ENCODE data around the gene MELTF. TPM values are rescaled to one million over a fixed set of nuclear protein-coding genes. Genes with fewer than 3 reads are reported as not detected.
A peak's percentile ranks its signal among the peaks of the same experiment; 100 is the strongest.

Gene MELTF
- total RNA-seq, 1 donor from 2014 or later, result 21.6 TPM

DNA sequence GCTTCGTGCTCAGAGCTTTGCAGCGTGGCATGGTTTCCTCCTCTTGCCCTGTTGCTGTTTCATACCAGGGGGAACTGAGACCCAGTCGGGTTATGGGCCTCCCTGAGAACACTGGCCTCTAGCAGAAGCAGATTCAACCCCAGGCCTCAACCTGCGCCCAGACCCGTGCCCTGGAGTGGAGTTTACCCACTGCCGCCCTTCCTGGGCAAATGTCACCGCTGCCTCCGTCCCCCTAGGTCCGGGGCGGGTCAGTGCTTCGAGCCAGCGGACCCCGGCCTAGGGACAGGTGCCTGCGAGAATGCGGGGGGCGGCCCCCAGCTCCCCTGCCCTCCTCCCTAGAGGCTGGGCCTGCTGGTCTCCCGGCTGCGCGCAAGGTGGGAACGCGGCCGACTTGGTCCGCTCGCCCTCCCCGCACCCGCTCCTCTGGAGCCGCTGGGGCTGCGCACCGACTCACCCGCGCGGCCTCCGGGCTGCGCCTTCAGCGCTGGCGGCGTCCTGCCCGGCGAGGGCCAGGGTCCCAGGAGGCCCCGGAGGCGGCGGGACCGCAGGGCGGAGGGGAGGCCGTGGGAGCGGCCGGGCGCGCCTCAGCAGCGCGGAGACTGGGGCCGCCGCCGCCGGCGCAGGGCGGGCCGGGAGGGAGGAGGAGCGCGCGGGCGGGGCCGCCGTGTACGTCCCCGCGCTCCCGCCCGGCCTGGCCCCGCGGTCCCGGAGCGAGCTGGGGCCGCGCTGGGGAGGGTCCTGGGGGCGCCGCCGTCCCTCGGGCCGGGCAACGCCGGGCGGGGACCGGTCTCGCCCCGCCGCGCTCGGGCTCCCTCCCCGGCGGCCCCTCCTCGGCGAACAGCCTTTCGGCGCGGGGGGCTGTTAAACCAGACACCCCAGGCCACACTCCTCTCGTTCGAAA is 61.1 kb downstream of the MELTF start, which contains the start of gene PIGZ:
TSS of gene PIGZ (minus strand) at position 601 of the 901 bp plus-strand sequence. CDS start 16,802 bp downstream, outside the sequence.
- Histone ChIP-seq H3K4me1 (peaks cover 0 to 3% of the 10 kb centered on the region in 2 donors), H3K27me3 (no peaks in the 10 kb centered on the region), H3K4me3 (peak within 1 kb of the TSS; percentile 89 to 92), H3K9me3 (no peaks in the 10 kb centered on the region), H3K36me3 (no peaks in the 10 kb centered on the region), H3K27ac (peak within 1 kb of the TSS; percentile 70 to 73)
- DNase-seq (ENCODE audit: low spot score in 2 of 2), result no peak
- TF ChIP-seq, protein P1, sequence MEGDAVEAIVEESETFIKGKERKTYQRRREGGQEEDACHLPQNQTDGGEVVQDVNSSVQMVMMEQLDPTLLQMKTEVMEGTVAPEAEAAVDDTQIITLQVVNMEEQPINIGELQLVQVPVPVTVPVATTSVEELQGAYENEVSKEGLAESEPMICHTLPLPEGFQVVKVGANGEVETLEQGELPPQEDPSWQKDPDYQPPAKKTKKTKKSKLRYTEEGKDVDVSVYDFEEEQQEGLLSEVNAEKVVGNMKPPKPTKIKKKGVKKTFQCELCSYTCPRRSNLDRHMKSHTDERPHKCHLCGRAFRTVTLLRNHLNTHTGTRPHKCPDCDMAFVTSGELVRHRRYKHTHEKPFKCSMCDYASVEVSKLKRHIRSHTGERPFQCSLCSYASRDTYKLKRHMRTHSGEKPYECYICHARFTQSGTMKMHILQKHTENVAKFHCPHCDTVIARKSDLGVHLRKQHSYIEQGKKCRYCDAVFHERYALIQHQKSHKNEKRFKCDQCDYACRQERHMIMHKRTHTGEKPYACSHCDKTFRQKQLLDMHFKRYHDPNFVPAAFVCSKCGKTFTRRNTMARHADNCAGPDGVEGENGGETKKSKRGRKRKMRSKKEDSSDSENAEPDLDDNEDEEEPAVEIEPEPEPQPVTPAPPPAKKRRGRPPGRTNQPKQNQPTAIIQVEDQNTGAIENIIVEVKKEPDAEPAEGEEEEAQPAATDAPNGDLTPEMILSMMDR (IDR thresholded peaks at IDR 0.05), result no peak
- intact Hi-C loops (cut with DNase I), result loop anchor here (2.0 to 10.0 kb wide), 3 partner anchors 26 to 586 kb away; partner anchors contain the start of genes BDH1 and NCBP2

DNA sequence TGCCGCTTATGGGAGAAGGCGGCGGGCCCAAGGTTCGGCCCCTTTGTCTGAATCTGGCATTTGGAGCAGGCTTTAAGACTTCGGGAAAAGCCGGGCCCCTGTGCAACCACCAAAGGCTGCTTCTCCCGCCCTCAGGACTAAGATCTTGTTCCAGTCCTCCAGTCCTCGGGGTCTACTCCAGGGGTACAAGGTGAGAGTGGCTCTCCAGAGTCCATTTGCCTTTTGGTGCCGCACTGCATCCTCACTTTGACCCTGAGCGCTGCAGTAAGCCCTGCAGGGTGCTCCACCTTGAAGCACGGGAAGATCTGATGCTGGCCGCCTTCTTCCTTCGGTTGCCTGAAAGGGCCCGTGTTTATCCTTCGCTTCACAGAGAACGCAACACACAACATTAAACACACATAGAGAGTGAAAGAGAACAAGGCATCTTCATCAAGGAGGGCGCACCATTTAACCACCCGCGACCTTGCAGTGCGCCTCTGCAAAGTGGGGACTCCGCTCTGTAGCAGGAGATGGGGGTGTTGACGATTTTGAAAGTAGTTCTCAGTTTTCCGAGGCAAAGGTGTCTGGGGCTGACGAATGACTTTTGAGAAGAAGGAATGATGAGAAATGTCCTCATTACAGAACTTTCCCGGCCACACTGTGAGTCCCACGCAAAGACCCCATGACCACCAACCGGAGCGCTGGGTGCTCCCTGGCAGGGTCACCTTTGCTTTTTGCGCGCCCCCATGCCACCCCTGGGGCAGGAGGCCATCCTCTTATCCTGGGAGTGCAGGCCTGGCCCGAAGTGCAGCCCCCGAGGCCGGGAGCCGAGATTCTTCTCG is 62.0 kb downstream of the MELTF start:
- no peak for DNase-seq (ENCODE audit: low spot score in 2 of 2)
- Histone ChIP-seq H3K4me1 (peaks cover 0 to 3% of the 10 kb centered on the region in 2 donors), H3K27me3 (no peaks in the 10 kb centered on the region), H3K36me3 (no peaks in the 10 kb centered on the region), H3K9me3 (no peaks in the 10 kb centered on the region), H3K4me3 (peak overlapping the region; percentile 89 to 92), H3K27ac (no peak overlapping the region)
- TF ChIP-seq, protein P1 (IDR thresholded peaks at IDR 0.05), result no peak
- intact Hi-C loops (cut with DNase I), result loop anchor here (2.0 to 10.0 kb wide), 3 partner anchors 25 to 587 kb away; partner anchors contain the start of genes BDH1 and NCBP2

DNA sequence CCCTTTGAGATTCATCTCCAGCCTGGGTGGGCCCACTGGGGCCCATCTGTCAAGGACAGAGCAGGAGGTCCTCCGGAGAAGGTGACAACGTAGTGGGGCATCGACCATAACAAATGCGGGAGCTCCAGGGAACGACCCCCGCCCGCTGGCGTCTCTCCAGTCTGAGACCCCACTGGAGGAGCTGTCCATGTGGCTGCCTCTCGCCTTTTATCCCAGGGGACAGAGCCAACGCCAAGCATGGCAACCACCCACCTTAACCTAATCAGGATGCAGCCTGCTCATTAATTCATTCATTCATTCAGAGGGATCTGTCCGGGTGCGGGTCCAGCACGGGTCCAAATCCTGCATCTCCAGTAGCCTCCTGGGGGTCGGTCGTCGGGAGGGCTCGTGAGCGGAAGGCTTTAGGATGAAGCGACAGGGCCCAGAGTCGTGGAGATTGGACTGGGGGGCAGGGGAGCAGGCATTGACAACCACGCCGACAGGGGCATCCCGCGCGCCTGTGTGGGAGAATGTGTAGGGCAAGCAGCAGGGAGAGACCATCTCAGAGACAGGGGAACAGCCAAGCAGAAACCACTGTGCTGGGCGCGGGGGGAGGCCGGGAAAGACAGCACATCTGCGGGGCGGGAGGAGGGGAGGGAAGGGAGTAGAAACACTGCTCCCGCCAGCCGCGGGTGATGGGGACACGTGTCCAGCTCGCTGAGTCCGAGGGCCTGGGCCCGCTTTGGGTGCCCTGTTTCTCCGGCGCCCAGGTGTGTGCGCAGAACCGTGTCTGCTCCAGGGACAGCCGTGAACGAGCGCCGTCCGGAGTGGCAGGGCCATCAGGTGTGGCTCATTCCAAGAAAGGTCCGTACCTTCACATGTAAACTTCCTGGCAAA is 62.9 kb downstream of the MELTF start:
- Histone ChIP-seq H3K27me3 (no peaks in the 10 kb centered on the region), H3K4me3 (no peak overlapping the region), H3K4me1 (peaks cover 0 to 3% of the 10 kb centered on the region in 2 donors), H3K27ac (no peak overlapping the region), H3K36me3 (no peaks in the 10 kb centered on the region), H3K9me3 (no peaks in the 10 kb centered on the region)
- no peak for DNase-seq (ENCODE audit: low spot score in 2 of 2)
- intact Hi-C loops (cut with DNase I), result loop anchor here (5.0 to 10.0 kb wide), 2 partner anchors 129 to 588 kb away; partner anchors contain the start of gene BDH1
- TF ChIP-seq, protein P1 (IDR thresholded peaks at IDR 0.05), result no peak

DNA sequence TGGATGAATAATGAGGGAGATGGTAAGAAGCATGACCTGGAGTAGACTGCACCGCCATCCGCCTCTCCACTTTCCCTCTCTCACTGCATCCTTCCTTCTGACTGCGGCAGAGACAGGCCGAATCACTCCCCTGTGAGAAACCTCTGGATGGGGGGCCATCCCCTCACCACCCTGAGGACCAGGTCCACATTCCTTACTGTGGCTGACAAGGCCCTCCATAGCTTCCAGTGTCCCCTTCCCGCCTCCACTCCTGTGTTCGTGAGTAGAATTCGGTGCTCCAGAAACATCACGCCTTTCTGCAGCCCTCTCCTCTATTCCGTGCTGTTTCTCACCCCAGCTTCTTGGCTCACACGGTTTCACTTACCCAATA is 63.8 kb downstream of the MELTF start:
- DNase-seq (ENCODE audit: low spot score in 2 of 2), result no peak
- H3K4me1 ChIP-seq, result peaks cover 0 to 3% of the 10 kb centered on the region in 2 donors
- H3K36me3 ChIP-seq, result no peaks in the 10 kb centered on the region
- no peak overlapping the region for H3K27ac ChIP-seq
- no peak overlapping the region for H3K4me3 ChIP-seq
- no peaks in the 10 kb centered on the region for H3K27me3 ChIP-seq
- TF ChIP-seq, protein P1 (IDR thresholded peaks at IDR 0.05), result no peak
- intact Hi-C loops (cut with DNase I), result loop anchor here (5.0 to 10.0 kb wide), 2 partner anchors 128 to 589 kb away; partner anchors contain the start of gene BDH1
- H3K9me3 ChIP-seq, result no peaks in the 10 kb centered on the region

All from ascending aorta (tissue), 2 donors.